GM23338 (cell line): ENCODE data around the gene CTNNA2. TPM values are rescaled to one million over a fixed set of nuclear protein-coding genes. Genes with fewer than 3 reads are reported as not detected.

Experiments used
- ATAC-seq: fragments of 200-7000 bp; cut with Tn5 transposase; 3 replicates; pipeline ENCODE4 v1.9.1; 2020
- DNase-seq: peaks from one replicate; pipeline ENCODE4 v3.0.0-alpha.2; 2015; ENCODE audit warnings: low spot score
- H2AFZ ChIP-seq: fragments of 200-600 bp; sonication (generic); 2 replicates; pipeline ENCODE4 v1.8.0; 2016; ENCODE audit warnings: antibody characterized with exemption, mild to moderate bottlenecking, moderate library complexity
- H3F3A ChIP-seq: fragments of 200-600 bp; sonication (generic); replicated peaks from 2 replicates; pipeline ENCODE4 v1.8.0; 2017; ENCODE audit warnings: antibody characterized with exemption, mixed run types, low read depth
- H3K27ac ChIP-seq: fragments of 200-600 bp; sonication (generic); 2 replicates; pipeline ENCODE4 v1.6.1; 2016; ENCODE audit warnings: low read depth
- H3K27me3 ChIP-seq: fragments of 200-600 bp; sonication (generic); 2 replicates; pipeline ENCODE4 v1.8.0; 2016; ENCODE audit warnings: mild to moderate bottlenecking, mixed run types, moderate library complexity; ENCODE audit not compliant: insufficient read depth
- H3K36me3 ChIP-seq: fragments of 200-600 bp; sonication (generic); 2 replicates; pipeline ENCODE4 v1.8.0; 2016; ENCODE audit warnings: mild to moderate bottlenecking; ENCODE audit not compliant: insufficient read depth
- H3K4me1 ChIP-seq: fragments of 200-600 bp; sonication (generic); 2 replicates; pipeline ENCODE4 v1.8.0; 2016; ENCODE audit warnings: mild to moderate bottlenecking, moderate library complexity; ENCODE audit not compliant: insufficient read depth
- H3K4me2 ChIP-seq: fragments of 200-600 bp; sonication (generic); 2 replicates; pipeline ENCODE4 v1.7.1; 2017; ENCODE audit warnings: mixed run types
- H3K4me3 ChIP-seq: fragments of 200-600 bp; sonication (generic); 2 replicates; pipeline ENCODE4 v1.6.1; 2016; ENCODE audit warnings: mixed run types
- H3K79me2 ChIP-seq: fragments of 200-600 bp; sonication (generic); replicated peaks from 2 replicates; pipeline ENCODE4 v1.8.0; 2017; ENCODE audit warnings: mild to moderate bottlenecking; ENCODE audit not compliant: insufficient read depth
- H3K9me2 ChIP-seq: fragments of 200-600 bp; sonication (generic); 2 replicates; pipeline ENCODE4 v1.8.0; 2017; ENCODE audit not compliant: insufficient read depth
- H4K20me1 ChIP-seq: fragments of 200-600 bp; sonication (generic); replicated peaks from 2 replicates; pipeline ENCODE4 v1.8.0; 2017; ENCODE audit warnings: mild to moderate bottlenecking; ENCODE audit not compliant: insufficient read depth
- H3K27ac Mint-ChIP-seq: 2 replicates; pipeline ENCODE4 v1.8.0; 2020; ENCODE audit warnings: inconsistent platforms, mild to moderate bottlenecking, moderate library complexity, mixed read lengths
- H3K27me3 Mint-ChIP-seq: 3 replicates; pipeline ENCODE4 v1.8.0; 2022; ENCODE audit warnings: low read depth, mild to moderate bottlenecking, moderate library complexity, mixed read lengths, inconsistent platforms; ENCODE audit not compliant: insufficient read depth, poor library complexity
- H3K36me3 Mint-ChIP-seq: 3 replicates; pipeline ENCODE4 v1.8.0; 2021; ENCODE audit warnings: low read depth, mild to moderate bottlenecking, inconsistent platforms, moderate library complexity, mixed read lengths
- H3K4me1 Mint-ChIP-seq: 3 replicates; pipeline ENCODE4 v1.8.0; 2020; ENCODE audit warnings: mild to moderate bottlenecking, inconsistent platforms, mixed read lengths
- H3K4me3 Mint-ChIP-seq: 3 replicates; pipeline ENCODE4 v1.8.0; 2021; ENCODE audit warnings: moderate library complexity, mild to moderate bottlenecking, inconsistent platforms, mixed read lengths
- H3K9me3 Mint-ChIP-seq: 3 replicates; pipeline ENCODE4 v1.8.0; 2020; ENCODE audit warnings: moderate library complexity, mild to moderate bottlenecking, inconsistent platforms, mixed read lengths
- POLR2AphosphoS5 ChIP-seq: IDR thresholded peaks from 2 replicates; pipeline ENCODE4 v1.6.1; 2016; ENCODE audit warnings: antibody characterized with exemption, low read depth
- polyA plus RNA-seq: library from polyadenylated mRNA; unstranded; fragments of >200 nt; fragmentation: Nextera tagmentation; extraction: Ambion mirVana; gene quantifications from 2 replicates; pipeline ENCODE4 v1.2.1, GENCODE V29; 2016
- total RNA-seq: library from RNA; depleted of rRNA; stranded (reverse); fragments of >200 nt; shearing (Covaris generic); gene quantifications from 2 replicates; pipeline ENCODE4 v1.2.3, GENCODE V29; 2014
- TF ChIP-seq, protein P1 (sequence below): fragments of 250-450 bp; sonication (Bioruptor Pico); IDR thresholded peaks from 2 replicates; pipeline ENCODE4 v1.5.0; 2020; ENCODE audit warnings: mild to moderate bottlenecking, moderate library complexity
- TF ChIP-seq, protein P2 (sequence below): IDR thresholded peaks from 2 replicates; pipeline ENCODE4 v1.6.1; 2016; ENCODE audit warnings: antibody characterized with exemption

The CTNNA2 gene
- total and polyA plus RNA-seq, 2 experiments from 2014 or later = 6.4 to 15.6 TPM

DNA sequence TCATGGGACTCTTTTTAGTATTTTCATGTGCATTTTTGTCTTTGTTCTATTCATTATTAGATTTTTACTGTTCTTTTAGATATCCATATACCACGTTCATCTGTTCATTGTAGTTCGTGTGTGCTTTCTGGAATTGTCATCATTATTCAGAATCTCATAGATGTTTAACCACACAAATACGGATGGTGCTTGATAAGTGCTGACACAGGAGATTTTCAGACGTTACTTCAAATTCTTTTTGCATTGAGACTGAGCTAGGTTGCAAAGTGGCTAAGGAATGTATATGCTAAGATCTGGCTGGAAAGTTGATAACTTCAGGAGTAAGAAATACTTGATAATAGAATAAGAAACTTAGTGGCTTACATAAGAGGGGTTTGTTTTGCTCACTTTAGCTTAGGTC, 153.6 kb downstream of the CTNNA2 start:
- Histone ChIP-seq H3F3A (no peaks in the 10 kb centered on the region), H3K4me3 (no peak overlapping the region), H4K20me1 (no peaks in the 10 kb centered on the region), H3K27ac (no peak overlapping the region), H2AFZ (no peak overlapping the region), H3K9me2 (no peaks in the 10 kb centered on the region), H3K4me1 (peaks cover 4% of the 10 kb centered on the region; the same call in 1 of the 2 replicates), H3K79me2 (no peaks in the 10 kb centered on the region), H3K27me3 (no peaks in the 10 kb centered on the region), H3K4me2 (no peak overlapping the region), H3K36me3 (no peaks in the 10 kb centered on the region)
- peaks cover 12% of the 10 kb centered on the region; the same call in 1 of the 3 replicates for H3K36me3 Mint-ChIP-seq
- no peaks in the 10 kb centered on the region; the same call in 2 of the 3 replicates for H3K4me1 Mint-ChIP-seq
- ATAC-seq (no peak), DNase-seq (no peak)
- H3K4me3 Mint-ChIP-seq = no peak overlapping the region
- H3K27me3 Mint-ChIP-seq = no peaks in the 10 kb centered on the region
- TF ChIP-seq, protein P1, sequence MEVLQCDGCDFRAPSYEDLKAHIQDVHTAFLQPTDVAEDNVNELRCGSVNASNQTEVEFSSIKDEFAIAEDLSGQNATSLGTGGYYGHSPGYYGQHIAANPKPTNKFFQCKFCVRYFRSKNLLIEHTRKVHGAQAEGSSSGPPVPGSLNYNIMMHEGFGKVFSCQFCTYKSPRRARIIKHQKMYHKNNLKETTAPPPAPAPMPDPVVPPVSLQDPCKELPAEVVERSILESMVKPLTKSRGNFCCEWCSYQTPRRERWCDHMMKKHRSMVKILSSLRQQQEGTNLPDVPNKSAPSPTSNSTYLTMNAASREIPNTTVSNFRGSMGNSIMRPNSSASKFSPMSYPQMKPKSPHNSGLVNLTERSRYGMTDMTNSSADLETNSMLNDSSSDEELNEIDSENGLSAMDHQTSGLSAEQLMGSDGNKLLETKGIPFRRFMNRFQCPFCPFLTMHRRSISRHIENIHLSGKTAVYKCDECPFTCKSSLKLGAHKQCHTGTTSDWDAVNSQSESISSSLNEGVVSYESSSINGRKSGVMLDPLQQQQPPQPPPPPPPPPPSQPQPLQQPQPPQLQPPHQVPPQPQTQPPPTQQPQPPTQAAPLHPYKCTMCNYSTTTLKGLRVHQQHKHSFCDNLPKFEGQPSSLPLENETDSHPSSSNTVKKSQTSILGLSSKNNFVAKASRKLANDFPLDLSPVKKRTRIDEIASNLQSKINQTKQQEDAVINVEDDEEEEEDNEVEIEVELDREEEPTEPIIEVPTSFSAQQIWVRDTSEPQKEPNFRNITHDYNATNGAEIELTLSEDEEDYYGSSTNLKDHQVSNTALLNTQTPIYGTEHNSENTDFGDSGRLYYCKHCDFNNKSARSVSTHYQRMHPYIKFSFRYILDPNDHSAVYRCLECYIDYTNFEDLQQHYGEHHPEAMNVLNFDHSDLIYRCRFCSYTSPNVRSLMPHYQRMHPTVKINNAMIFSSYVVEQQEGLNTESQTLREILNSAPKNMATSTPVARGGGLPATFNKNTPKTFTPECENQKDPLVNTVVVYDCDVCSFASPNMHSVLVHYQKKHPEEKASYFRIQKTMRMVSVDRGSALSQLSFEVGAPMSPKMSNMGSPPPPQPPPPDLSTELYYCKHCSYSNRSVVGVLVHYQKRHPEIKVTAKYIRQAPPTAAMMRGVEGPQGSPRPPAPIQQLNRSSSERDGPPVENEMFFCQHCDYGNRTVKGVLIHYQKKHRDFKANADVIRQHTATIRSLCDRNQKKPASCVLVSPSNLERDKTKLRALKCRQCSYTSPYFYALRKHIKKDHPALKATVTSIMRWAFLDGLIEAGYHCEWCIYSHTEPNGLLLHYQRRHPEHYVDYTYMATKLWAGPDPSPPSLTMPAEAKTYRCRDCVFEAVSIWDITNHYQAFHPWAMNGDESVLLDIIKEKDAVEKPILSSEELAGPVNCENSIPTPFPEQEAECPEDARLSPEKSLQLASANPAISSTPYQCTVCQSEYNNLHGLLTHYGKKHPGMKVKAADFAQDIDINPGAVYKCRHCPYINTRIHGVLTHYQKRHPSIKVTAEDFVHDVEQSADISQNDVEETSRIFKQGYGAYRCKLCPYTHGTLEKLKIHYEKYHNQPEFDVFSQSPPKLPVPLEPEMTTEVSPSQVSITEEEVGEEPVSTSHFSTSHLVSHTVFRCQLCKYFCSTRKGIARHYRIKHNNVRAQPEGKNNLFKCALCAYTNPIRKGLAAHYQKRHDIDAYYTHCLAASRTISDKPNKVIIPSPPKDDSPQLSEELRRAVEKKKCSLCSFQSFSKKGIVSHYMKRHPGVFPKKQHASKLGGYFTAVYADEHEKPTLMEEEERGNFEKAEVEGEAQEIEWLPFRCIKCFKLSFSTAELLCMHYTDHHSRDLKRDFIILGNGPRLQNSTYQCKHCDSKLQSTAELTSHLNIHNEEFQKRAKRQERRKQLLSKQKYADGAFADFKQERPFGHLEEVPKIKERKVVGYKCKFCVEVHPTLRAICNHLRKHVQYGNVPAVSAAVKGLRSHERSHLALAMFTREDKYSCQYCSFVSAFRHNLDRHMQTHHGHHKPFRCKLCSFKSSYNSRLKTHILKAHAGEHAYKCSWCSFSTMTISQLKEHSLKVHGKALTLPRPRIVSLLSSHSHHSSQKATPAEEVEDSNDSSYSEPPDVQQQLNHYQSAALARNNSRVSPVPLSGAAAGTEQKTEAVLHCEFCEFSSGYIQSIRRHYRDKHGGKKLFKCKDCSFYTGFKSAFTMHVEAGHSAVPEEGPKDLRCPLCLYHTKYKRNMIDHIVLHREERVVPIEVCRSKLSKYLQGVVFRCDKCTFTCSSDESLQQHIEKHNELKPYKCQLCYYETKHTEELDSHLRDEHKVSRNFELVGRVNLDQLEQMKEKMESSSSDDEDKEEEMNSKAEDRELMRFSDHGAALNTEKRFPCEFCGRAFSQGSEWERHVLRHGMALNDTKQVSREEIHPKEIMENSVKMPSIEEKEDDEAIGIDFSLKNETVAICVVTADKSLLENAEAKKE = no peak
- no peak for TF ChIP-seq POLR2AphosphoS5
- peaks cover 15% of the 10 kb centered on the region for H3K9me3 Mint-ChIP-seq
- no peak overlapping the region for H3K27ac Mint-ChIP-seq

DNA sequence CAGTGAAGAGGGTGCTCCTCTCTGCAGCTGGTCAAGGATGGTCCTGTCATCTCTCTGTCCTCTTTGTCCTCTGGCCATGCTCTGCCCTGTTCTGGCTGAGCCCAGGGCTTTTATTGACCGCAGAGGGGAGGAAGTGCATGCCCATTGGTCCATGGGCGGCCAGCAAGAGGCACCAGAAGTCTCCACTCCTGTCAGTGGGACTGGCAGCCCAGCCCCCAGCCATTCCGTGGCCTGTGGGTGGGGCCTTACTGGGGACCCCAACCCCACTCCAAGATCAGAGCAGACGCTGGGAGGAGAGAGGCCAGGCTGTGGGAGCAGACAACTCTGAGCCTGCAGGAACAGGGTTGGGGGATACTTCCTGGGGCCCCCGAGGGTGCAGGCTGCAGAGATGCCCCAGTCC, 156.9 kb downstream of the CTNNA2 start:
- no peak overlapping the region for H2AFZ ChIP-seq
- ATAC-seq = no peak
- H3K9me3 Mint-ChIP-seq = peaks cover 15% of the 10 kb centered on the region
- TF ChIP-seq, protein P1 = no peak
- TF ChIP-seq, protein P2, sequence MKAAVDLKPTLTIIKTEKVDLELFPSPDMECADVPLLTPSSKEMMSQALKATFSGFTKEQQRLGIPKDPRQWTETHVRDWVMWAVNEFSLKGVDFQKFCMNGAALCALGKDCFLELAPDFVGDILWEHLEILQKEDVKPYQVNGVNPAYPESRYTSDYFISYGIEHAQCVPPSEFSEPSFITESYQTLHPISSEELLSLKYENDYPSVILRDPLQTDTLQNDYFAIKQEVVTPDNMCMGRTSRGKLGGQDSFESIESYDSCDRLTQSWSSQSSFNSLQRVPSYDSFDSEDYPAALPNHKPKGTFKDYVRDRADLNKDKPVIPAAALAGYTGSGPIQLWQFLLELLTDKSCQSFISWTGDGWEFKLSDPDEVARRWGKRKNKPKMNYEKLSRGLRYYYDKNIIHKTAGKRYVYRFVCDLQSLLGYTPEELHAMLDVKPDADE = no peak

More for the DNA sequence above, 156.9 kb downstream of the CTNNA2 start:
- Histone ChIP-seq H3K4me2 (no peak overlapping the region), H3K4me3 (no peak overlapping the region), H3K9me2 (no peaks in the 10 kb centered on the region), H3K4me1 (peaks cover 4% of the 10 kb centered on the region; the same call in 1 of the 2 replicates), H3K79me2 (no peaks in the 10 kb centered on the region), H3K27ac (no peak overlapping the region), H4K20me1 (no peaks in the 10 kb centered on the region), H3K27me3 (no peaks in the 10 kb centered on the region), H3F3A (no peaks in the 10 kb centered on the region), H3K36me3 (no peaks in the 10 kb centered on the region)
- H3K27ac Mint-ChIP-seq = no peak overlapping the region
- peaks cover 7% of the 10 kb centered on the region; the same call in 2 of the 3 replicates for H3K4me1 Mint-ChIP-seq
- no peaks in the 10 kb centered on the region for H3K27me3 Mint-ChIP-seq
- H3K4me3 Mint-ChIP-seq = no peak overlapping the region
- no peak for DNase-seq
- peaks cover 12% of the 10 kb centered on the region; the same call in 1 of the 3 replicates for H3K36me3 Mint-ChIP-seq
